ENCODE measurements around the gene AKR1C3.
"Not testable (repeated sequence)": the region's sequence is repeated elsewhere in the genome, so short reads cannot be mapped to it uniquely, and the experiment has no call there.

Gene AKR1C3

DNA sequence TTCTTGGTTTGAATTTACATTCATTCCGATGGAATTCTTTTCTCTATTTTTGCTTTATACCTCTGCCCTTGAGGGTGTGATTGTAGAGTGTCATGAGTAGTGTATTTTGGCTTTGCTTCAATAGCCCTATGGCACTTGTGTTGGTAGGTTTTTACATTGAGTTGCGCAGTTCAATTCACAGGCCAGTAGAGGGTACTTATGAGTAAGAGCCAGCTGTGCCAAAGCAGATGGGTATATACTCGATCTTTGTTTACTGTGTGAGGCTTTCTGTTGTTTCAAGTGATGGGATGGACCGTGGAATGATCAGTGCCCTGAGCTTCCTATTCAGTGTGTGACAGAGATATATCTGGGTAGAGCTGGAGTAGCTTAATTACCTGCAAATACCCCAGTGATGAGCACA lies 4.3 kb upstream of the AKR1C3 start:
- peak; percentile 56 for DNase-seq

DNA sequence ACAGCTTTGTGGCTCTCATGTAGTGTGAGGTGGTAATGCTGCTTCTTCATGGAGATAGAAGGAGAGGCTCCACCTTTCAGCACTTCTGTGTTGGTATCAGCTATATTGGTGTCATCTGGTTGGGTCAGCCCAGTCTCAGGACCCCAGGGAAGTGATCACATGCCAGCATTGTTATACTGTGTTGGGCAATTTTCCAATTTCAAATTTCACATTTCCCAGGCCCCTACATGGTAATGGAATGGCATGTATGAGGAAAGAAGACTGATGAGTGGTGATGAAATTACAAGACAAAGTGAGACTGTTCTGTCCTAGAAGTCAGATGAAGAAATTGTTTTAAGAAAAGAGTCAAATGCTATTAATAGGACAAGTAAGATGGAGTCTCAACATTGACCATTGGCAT lies 3.7 kb upstream of the AKR1C3 start:
- no peak for DNase-seq

DNA sequence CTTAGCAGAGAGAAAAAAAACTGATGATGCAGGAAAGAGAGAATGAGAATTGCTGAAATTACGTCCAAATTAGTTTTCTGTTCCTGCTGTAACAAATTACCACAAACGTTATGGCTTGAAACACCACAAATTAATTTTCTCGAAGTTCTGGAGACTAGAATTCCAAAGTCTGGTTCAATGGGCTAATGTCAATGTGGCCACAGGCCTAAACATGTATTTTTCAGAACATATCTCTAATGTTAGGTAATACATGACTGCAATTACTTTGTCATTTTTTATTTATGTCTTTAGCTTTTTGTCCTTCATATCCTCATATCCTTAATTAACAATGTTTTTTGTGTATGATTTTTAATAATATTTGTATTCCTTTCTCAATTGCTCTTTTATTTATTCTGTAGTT lies 3.0 kb upstream of the AKR1C3 start:
- no peak for DNase-seq

DNA sequence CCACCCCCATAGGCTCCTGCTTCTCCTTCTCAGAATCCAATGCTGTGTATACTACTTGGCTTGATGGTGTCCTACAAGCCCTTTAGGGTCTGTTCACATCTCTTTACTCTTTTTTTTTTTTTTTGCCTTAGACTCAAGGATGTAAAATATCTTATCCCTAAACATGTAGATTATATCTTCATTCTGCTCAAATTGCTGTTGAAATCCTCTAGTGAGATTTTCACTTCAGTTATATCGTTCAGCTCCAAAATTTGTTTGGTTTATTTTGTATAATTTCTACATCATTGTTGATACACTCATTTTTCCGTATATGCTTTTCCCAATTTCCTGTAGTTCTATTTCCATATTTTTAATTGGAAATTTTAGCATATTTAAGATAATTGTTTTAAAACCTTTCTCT lies 1.8 kb upstream of the AKR1C3 start:
- no peak for DNase-seq

DNA sequence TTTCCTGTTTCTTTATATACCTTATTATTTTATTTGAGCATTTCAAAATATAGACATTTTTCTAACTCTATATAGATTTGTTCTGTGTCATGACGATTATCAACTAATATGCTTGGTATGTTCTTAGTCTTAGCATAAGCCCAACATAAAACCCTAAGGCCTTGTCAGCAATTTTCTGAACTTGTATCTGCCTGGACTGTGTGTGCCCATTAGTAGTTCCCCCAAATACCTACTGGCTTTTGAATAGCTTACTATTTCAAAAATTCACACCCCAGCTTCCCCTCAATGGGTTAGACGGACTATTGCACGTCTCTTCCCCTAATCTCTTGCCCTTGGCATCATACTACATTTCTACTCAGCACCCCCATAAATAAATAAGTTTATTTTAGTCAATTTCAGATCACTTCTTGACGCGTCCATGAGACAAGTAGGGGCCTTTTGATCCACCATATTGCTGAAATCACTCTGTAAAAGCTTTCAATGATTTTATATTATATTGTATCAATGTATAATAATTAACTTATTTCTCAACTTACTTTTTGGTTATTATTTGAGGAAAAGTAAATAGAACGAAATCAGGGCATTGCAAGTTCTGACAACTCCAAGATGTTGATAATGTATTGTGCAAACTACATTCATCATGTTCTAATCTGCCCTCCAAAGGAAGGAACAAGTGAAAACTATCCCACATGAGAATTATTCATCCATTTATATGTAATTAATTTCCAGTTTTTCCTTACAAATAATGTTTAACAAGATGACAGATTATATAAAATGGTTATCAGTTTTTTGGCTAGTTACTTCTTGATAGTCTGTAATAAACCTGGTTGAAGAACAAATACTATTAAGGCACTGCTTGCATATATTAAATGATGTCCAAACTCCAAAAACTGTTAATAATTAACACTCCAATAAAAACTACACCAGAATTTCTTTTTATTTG lies 1.1 kb upstream of the AKR1C3 start:
- DNase-seq = no peak

DNA sequence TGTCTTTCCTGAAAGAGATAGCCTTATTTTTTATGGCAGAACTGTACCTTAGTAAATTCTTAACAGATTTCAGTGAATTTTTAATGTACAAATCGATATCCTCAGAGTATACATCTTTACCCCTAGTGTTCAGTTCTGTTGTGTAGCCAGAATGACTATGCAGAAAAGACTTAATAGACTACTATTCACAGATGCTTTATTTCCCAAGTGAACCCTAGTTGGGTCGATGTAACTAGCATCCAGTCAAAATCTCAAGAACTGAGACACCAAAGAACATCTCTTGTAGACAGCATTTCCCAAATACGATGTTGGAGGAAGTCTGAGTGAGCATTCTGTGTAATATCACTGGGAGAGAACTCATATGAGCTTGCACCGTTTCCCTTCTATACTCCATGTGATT lies 1.5 kb downstream of the AKR1C3 start:
- DNase-seq = no peak

DNA sequence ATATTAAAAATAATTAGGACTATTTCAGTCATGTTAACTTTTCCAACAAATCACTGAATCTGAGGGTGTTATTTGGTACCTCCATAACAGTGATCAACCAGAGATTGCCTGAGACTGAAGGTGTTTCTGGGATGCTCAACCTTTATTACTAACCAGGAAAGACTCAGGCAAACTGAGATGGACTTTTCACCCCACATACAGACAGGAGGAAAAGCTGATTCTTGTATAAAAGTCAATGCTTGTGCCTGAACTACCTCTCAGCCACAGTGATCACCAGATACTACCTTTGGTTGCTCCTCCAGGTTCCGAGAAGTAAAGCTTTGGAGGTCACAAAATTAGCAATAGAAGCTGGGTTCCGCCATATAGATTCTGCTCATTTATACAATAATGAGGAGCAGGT lies 1.9 kb downstream of the AKR1C3 start:
- DNase-seq = no peak

DNA sequence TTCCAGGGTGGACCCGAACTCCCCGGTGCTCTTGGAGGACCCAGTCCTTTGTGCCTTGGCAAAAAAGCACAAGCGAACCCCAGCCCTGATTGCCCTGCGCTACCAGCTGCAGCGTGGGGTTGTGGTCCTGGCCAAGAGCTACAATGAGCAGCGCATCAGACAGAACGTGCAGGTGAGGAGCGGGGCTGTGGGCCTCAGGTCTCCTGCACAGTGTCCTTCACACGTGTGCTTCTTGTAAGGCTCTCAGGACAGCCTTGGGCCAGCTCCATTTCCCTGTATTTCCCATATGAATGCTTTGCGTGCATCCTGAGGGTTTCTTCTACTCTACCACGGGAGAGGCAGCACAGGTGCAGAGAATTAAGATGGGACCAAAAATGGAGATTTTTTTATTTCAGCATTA lies 8.3 kb downstream of the AKR1C3 start:
- not testable (repeated sequence) for DNase-seq

DNA sequence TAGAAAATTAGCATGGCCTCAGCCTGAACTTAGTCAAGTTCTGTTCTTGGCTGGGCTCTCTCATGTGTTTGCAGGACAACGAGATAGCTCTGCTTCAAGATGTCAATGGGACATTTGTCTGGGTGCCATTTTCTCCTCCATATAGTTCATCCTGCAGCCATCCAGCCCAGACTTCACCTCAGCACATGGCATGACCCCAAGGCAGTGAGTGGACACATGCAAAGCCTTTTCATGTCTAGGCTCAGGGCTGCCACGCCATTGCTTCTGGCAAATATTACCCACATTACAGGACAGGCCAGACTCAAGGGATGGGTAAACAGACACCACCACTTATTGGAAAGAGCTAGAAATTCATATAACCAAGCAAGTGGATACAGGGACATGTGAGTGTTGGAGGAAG lies 9.3 kb downstream of the AKR1C3 start:
- DNase-seq = no peak

DNA sequence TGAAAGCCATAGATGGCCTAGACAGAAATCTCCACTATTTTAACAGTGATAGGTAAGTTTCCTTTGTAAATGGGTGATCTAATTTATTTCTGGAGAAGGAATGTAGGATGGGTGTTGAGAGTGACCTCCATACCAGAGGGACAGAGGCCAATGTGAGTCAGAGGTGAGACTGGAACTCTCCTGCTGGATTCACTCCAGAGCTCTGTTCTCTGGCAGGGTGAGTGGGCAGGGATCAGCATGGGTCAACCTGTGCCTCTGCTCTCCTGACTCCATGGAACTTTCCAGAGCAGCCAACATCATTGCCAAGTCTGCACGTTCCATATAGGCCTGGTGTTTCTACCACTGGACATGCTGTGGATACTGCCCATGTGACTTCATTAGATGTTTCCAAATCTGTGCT lies 11.4 kb downstream of the AKR1C3 start:
- no peak for DNase-seq

DNA sequence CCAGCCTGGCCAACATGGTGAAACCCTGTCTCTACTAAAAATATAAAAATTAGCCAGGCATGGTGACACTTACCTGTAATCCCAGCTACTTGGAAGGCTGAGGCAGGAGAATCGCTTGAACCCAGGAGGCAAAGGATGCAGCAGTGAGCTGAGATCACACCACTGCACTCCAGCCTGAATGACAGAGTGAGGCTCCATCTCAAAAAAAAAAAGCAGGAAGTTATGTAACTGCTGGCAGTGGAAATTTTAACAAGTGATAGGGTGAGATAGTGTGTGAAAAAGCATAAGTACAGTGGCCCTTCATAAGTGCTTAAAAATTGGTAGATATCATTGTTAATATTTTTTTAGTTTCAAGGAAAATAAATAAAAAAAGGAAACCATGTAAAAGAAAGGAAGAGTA lies 12.3 kb downstream of the AKR1C3 start:
- DNase-seq = no peak

DNA sequence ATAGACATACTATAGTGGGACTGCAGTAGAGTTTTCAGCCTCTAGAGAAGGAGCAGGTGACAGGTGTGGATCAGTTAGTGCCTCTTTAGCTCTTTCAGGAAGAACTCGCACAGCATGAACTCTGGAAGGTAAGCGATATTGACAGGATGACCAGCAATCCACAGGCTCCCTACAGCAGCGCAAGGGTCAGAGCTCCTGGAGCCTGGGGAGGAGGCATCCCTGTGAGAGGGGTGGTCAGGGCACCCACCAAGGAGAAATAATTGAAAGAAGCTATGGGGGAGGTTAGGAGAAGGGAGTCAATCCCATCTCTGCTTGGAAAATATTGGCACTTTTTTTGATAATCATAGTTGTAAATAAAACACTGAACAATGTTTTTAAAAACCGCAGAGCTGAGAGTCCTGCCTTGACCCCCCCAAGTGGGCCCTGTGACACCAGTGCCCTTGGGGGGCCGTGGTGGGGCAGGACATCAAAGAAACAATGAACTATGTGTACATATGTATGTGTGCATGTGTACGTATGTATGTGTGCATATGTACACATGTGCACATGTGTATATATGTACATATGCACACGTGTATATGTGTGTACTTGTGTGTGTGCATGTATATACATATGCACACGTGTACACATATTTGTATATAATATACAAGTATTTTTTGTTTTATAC lies 13.8 kb downstream of the AKR1C3 start:
- no peak for DNase-seq

DNA sequence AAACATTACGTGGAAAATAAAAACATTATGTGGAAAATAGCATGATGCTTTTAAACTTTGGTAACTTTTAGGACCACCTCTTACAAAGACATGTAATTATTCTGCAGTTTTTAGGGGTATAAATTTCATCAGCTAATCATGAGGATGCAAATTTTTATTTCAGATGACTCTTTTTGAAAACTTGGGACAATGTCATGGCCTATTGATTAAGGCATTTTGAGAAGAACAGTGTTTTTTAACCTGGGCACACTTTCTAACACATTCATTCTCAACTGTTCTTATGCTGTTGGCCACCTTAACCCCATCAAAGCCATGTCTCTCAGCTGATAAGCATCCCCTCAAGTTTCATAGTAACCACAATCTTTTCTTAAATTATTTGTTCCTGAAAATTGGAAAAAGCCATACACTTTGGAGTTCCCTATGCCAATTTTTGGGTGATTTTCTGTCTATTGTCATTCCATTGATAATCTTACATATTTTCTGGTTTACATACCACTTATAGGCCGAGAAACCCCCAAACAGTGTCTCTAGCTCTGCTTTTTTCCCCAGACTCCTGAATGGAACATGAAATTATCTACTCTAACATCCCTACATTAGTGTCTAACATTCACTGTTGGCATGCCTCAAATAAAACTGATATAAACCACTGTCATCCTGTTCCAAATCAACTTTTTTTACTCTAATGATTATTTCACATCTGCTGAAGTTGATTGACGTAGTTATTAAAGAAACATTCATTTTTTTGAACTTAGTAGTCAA lies 14.6 kb downstream of the AKR1C3 start:
- DNase-seq = no peak

DNA sequence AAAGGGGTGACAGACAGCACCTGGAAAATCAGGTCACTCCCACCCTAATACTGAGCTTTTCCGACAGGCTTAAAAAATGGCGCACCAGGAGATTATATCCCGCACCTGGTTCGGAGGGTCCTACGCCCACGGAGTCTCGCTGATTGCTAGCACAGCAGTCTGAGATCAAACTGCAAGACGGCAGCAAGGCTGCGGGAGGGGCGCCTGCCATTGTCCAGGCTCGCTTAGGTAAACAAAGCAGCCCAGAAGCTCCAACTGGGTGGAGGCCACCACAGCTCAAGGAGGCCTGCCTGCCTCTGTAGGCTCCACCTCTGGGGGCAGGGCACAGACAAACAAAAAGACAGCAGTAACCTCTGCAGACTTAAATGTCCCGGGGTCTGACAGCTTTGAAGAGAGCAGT lies 15.6 kb downstream of the AKR1C3 start:
- DNase-seq = not testable (repeated sequence)

DNA sequence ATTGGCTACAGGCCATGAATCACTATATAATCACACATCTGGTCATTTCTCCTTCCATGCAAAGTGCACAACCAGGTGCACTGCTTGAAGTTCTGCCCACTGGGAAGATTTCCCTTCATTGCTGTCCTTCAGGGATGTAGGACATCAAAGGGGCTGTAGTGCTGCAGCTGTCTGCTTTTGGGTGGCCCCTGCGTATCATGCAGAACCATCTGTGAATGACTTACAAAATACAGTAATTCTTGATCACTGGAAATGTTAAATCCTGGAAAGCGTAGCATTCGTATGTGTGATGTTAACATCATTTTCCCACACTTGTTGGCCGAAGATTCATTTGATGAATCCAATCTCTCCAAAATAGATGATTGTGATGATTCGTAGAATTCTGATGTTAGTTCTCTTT lies 22.4 kb downstream of the AKR1C3 start:
- DNase-seq = no peak

DNA sequence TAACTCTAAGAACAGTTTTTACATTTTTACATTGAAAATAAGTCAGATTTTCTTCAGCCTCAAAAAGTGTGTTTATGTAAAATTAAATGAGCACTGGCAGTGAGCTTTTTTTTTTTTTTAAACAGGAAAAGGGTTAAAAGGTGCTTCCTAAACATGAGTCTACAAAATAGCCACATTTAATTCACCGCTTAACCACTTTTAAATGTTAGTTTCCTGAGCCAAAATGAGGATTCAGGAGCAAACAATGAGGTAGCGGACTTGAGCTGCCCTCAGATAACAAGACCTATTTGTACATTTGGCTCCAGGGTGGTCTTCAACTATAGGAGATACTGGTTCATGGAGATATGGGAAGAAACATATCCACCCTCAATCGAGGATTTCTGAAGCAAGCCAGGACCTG lies 22.8 kb downstream of the AKR1C3 start:
- DNase-seq = no peak

DNA sequence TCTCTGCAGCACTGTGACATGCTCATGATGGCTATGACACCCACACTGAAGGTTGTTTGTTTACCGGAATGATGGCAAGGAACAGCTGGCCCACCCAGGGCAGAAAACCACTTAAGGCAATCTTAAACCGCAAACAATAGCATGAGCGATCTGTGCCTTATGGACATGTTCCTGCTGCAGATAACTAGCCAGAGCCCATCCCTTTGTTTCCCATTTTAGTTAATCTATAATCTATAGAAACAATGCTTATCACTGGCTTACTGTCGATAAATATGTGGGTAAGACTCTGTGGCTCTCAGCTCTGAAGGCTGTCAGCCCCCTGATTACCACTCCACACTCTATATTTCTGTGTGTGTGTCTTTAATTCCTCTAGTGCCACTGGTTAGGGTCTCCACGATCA lies 25.8 kb downstream of the AKR1C3 start:
- not testable (repeated sequence) for DNase-seq

DNA sequence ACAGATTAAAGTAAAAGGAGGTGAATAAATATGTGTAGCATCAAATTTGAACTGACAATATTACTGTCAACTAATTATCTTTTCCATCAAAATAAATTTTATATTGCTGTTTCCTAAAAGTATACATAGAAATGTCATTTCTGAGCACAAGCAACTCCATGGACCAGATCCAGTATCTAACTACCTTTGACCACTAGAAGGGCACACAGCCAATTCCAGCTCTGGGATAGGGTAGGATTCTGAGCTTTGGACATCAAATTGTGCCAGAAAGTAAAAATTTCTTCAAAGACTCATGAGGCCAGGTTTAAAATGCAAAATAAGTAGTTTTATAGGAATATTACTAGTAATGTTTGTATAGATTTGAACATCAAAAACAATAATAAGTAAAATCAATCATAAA lies 29.7 kb downstream of the AKR1C3 start:
- DNase-seq = no peak

DNA sequence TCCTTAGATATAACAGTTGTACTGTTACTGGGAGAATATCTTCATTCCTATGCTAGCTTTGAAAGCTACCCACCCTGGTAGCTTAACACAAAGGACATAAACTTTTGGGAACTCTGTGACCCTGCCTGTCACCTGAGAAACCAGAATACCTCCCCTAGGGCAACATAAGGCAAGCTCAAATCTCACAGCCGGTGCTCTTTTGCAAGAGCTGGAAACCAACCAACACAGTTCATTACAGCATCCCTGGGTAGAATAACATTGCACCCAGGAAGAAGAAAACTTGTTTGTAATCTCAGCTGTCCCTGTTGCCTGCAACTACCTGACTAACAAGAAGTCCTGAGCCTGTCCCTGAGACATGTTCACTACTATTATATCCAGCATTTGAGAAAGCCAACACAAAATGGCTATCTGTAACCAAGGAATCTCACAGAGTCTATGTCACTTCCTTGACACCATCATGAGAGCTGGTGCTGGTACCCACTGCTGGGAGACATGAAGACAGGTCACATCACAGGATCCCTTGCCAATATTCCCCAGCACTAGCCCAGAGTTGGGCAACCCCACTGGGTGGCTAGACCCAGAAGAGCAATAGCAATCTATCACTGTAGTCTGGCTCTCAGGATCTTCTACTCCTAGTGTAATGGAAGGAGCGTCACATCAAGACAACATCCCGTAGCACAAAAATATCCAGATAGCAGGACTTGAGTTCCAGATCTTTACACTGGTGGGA lies 31.3 kb downstream of the AKR1C3 start:
- DNase-seq = no peak

DNA sequence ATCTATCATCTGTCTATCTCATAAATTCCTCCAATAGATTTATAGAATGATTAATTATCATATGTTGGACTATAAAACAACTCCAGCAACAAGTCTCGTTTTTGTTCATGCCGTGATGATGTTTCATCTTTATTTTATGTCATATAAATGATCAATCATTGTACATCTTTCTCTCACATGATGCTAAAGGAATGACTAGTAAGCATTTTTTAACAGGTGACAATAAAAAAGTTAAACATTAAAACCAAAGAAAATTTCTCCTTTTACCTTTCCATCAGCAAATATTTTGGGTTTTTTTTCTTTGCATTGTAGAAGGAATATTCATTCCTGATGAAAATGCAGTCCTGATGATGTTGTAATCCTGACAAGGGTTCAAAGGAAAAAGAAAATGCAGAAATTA lies 41.4 kb downstream of the AKR1C3 start:
- no peak for DNase-seq

DNA sequence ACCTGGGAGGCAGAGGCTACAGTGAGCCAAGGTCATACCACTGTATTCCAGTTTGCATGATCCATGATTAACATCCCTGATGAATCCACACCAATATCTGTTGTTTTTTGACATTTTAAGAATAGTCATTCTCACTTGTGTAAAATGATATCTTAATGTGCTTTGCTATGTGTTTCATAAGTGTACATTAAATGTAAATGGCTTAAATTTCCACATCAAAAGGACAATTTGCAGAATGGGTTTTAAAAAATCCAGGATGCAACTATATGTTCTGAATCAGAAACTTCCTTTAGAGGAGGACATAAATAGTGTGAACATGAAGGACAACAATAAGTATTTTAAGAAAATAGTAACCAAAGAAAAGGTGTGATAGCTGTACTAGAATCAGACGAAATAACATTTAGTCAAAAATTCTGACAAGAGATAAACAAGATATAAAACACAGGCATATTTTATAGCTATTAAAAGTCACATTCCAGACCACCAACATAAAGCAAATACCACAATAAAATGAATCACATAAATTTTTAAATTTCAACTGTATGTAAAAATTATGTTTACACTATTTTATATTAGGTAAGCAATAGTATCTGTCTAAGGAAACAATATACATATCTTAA lies 42.4 kb downstream of the AKR1C3 start:
- no peak for DNase-seq

DNA sequence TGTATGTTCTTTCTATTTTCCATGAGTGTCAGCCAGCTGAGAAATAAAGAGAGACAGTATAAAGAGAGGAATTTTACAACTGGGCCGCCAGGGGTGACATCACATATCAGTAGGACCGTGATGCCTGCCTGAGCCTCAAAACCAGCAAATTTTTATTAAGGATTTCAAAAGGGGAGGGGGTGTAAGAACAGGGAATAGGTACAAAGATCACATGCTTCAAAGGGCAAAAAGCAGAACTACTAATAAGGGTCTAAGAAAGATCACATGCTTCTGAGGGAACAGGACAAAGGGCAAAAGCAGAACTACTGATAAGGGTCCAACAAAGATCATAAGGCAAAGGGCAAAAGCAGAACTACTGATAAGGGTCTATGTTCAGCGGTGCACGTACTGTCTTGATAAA lies 43.5 kb downstream of the AKR1C3 start:
- not testable (repeated sequence) for DNase-seq

DNA sequence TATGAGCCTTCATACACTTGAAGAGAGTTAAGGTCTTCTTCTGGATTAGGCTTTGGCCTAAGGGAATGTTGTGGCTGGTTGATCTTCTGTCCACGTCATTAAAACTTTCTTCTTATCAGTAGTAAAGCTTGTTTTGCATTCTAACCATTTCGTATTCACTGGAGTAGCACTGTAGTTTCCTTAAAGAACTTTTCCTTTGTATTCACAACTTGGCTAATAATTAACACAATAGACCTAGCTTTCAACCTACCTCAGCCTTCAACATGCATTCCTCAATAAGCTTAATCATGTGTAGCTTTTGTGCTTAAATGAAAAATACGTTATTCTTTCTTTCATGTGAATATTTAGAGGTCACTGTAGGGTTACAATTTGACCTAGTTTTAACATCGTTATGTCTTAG lies 48.0 kb downstream of the AKR1C3 start:
- DNase-seq = no peak
